ENCODE data around the gene SHPK.

The SHPK gene

GRCh38 chr17:3669548-3669947, 33.5 kb upstream of the SHPK start:
- H3K9me2 ChIP-seq (replicated peaks; ENCODE audit: insufficient read depth, low read length) = no peaks in the 10 kb centered on the region
- H3K27ac ChIP-seq (ENCODE audit: low read depth, low read length) = no peak overlapping the region
- H3K4me2 ChIP-seq (ENCODE audit: low read depth, low read length, poor library complexity, severe bottlenecking) = peak overlapping the region; percentile 79
- H3K27me3 ChIP-seq (ENCODE audit: low read length) = no peaks in the 10 kb centered on the region
- H3K9ac ChIP-seq (ENCODE audit: low read length) = peak overlapping the region; percentile 83
- peaks cover 21% of the 10 kb centered on the region for H3K79me2 ChIP-seq (ENCODE audit: insufficient read depth, low read length)
- H3K9me3 ChIP-seq (ENCODE audit: insufficient read depth, low read length) = no peaks in the 10 kb centered on the region
- no peaks in the 10 kb centered on the region for H4K20me1 ChIP-seq (ENCODE audit: low read depth, low read length)
- no peaks in the 10 kb centered on the region for H3K36me3 ChIP-seq (ENCODE audit: low read length)
- H3K4me3 ChIP-seq (ENCODE audit: insufficient read depth, low read length, poor library complexity, severe bottlenecking) = peak overlapping the region; percentile 75
- H2AFZ ChIP-seq (ENCODE audit: low read depth, low read length, severe bottlenecking) = no peak overlapping the region
- no peak for TF ChIP-seq CTCF (IDR thresholded peaks at IDR 0.05; ENCODE audit: insufficient read depth, low read length, poor library complexity, severe bottlenecking)
- TF ChIP-seq EZH2phosphoT487 (conservative IDR thresholded peaks at IDR 0.05; ENCODE audit: low read length) = no peak
- 0 out of 2 replicates have a peak, but pooled peaks cover 7% of the 10 kb centered on the region for H3F3A ChIP-seq (ENCODE audit: insufficient read depth)

- Histone ChIP-seq H3K27me3 (ENCODE audit: low read length) (no peaks in the 10 kb centered on the region), H3K4me3 (ENCODE audit: insufficient read depth, low read length, poor library complexity, severe bottlenecking) (peak overlapping the region; percentile 75), H4K20me1 (ENCODE audit: low read depth, low read length) (no peaks in the 10 kb centered on the region), H3K27ac (ENCODE audit: low read depth, low read length) (peak overlapping the region; percentile 30), H3K9me2 (replicated peaks; ENCODE audit: insufficient read depth, low read length) (no peaks in the 10 kb centered on the region), H3K9ac (ENCODE audit: low read length) (peak overlapping the region; percentile 83), H3K79me2 (ENCODE audit: insufficient read depth, low read length) (peaks cover 21% of the 10 kb centered on the region), H2AFZ (ENCODE audit: low read depth, low read length, severe bottlenecking) (peak overlapping the region; percentile 21), H3K4me2 (ENCODE audit: low read depth, low read length, poor library complexity, severe bottlenecking) (peak overlapping the region; percentile 79), H3F3A (ENCODE audit: insufficient read depth) (0 out of 2 replicates have a peak, but pooled peaks cover 7% of the 10 kb centered on the region), H3K36me3 (ENCODE audit: low read length) (no peaks in the 10 kb centered on the region), H3K9me3 (ENCODE audit: insufficient read depth, low read length) (no peaks in the 10 kb centered on the region)
- no peak for TF ChIP-seq CTCF (IDR thresholded peaks at IDR 0.05; ENCODE audit: insufficient read depth, low read length, poor library complexity, severe bottlenecking)
- TF ChIP-seq EZH2phosphoT487 (conservative IDR thresholded peaks at IDR 0.05; ENCODE audit: low read length) = no peak
These were observed 33.0 kb upstream of the SHPK start for GRCh38 chr17:3669085-3669347.

- H4K20me1 ChIP-seq (ENCODE audit: low read depth, low read length) = no peaks in the 10 kb centered on the region
- peak within 1 kb of the TSS; percentile 81 for H2AFZ ChIP-seq (ENCODE audit: low read depth, low read length, severe bottlenecking)
- 0 out of 2 replicates have a peak, but pooled peaks cover 7% of the 10 kb centered on the region for H3F3A ChIP-seq (ENCODE audit: insufficient read depth)
- H3K36me3 ChIP-seq (ENCODE audit: low read length) = no peaks in the 10 kb centered on the region
- peak within 1 kb of the TSS; percentile 79 for H3K4me2 ChIP-seq (ENCODE audit: low read depth, low read length, poor library complexity, severe bottlenecking)
- H3K27me3 ChIP-seq (ENCODE audit: low read length) = no peaks in the 10 kb centered on the region
- peaks cover 21% of the 10 kb centered on the region for H3K79me2 ChIP-seq (ENCODE audit: insufficient read depth, low read length)
- peak within 1 kb of the TSS; percentile 30 for H3K27ac ChIP-seq (ENCODE audit: low read depth, low read length)
- H3K9me2 ChIP-seq (replicated peaks; ENCODE audit: insufficient read depth, low read length) = no peaks in the 10 kb centered on the region
- no peak for TF ChIP-seq CTCF (IDR thresholded peaks at IDR 0.05; ENCODE audit: insufficient read depth, low read length, poor library complexity, severe bottlenecking)
- no peak for TF ChIP-seq EZH2phosphoT487 (conservative IDR thresholded peaks at IDR 0.05; ENCODE audit: low read length)
- no peaks in the 10 kb centered on the region for H3K9me3 ChIP-seq (ENCODE audit: insufficient read depth, low read length)
- H3K9ac ChIP-seq (ENCODE audit: low read length) = peak within 1 kb of the TSS; percentile 83
- peak within 1 kb of the TSS; percentile 75 for H3K4me3 ChIP-seq (ENCODE audit: insufficient read depth, low read length, poor library complexity, severe bottlenecking)
These were observed 32.4 kb upstream of the SHPK start, which contains the start of the genes EMC6 and TAX1BP3 for GRCh38 chr17:3668279-3669084. Gene EMC6, plus strand, starts transcription at chr17:3668812. Its CDS starts 335 bp downstream, at chr17:3669147. Gene TAX1BP3, minus strand, starts transcription at chr17:3668578. Its CDS starts 52 bp downstream, at chr17:3668526.

Data from SU-DHL-6 (cell line).